GM12892 (cell line): ENCODE measurements around the gene PGAM2.

ENCODE experiments used
- DNase-seq: peaks from one replicate; pipeline ENCODE4 v3.0.0; 2011; ENCODE audit not compliant: insufficient read length
- FAIRE-seq: peaks from 2 replicates; lab custom pipeline; 2011; peaks lifted over from hg19 to GRCh38; lab: Jason Lieb, UNC
- POLR2A ChIP-seq: IDR thresholded peaks from 2 replicates; pipeline ENCODE4 v1.6.1; 2011; ENCODE audit warnings: low read depth, low read length, control low read depth
- POLR2AphosphoS5 ChIP-seq: IDR thresholded peaks from 2 replicates; pipeline ENCODE4 v1.6.1; 2011; ENCODE audit warnings: low read depth, low read length, control low read depth
- TAF1 ChIP-seq: IDR thresholded peaks from 2 replicates; pipeline ENCODE4 v1.6.1; 2011; ENCODE audit warnings: low read depth, mild to moderate bottlenecking, control low read depth, low read length, borderline replicate concordance

The PGAM2 gene

DNA sequence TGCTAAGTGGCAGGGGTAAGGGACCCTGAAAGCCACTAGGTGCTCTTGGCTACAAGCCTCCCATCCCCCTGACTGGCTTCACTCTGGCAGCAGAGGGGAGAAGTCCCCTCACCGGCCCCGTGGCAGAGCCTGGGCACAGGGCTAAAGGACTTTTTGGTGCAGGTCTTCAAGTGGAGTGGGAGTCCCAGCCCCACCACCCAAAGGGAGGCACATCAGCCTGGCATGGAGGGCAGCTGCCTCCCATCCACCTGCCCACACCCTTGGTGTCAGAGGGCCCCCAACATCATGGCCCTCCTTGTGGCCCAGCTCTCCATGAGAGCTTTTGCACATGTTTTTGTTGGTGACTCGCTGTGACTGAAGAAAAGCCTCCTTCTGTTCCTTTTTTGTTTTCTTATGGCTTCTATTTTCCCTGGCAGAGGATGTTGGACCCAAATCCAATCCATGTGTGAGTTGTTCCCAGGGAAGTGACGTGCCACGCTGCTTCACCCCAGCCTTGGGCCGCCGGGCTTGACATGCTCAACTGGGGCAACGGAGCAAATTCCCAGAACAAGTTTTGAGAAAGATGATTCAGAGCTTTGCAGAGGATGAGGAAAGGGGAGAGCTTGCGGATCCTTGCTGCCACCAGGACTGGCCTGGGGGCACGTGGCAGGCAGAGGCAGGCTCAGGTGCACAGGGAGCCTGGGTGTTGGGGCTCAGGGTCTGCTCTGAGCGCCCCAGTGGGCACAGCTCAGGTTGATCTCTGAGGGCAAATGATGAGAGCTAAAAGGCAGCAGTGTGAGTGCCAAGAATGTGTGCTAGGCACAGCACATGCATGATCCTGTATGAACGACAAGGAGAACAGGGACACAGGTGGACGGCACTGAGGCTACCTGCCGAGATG, 36.8 kb upstream of the PGAM2 start:
- FAIRE-seq (no peak), DNase-seq (no peak)
- TF ChIP-seq POLR2AphosphoS5 (no peak), TAF1 (no peak), POLR2A (no peak)

DNA sequence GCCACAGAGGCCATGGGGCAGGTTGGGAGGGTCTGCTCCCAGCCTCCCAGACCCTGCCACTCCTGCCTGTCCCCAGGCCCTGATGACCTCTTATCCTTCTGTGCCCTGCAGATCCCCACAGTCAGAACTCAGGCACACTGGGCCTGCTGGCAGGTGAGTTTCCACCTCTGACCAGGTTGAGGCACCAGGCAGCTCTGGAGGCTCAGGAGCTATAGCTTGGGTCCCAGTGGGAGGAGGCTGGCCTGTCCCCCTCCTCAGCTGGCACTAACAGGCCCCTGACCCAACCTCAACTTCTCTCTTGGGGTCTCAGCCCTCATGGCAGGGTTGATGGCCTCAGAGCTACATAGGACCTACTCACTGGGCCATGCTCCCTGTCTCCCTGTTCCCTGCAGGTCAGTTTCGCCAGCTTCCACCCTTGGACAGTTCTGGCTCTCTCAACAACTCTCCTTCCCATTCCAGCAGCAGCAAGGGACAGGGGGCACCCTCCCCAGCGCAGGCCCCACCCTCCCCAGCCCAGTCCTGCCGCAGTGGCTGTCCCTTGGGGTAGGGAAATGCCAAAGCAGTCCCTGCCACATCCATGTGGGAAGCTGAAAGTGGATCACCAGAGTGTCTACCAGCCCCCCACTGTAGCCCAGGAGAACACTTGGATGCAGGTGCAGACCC, 36.1 kb upstream of the PGAM2 start:
- TF ChIP-seq POLR2AphosphoS5, result no peak
- TF ChIP-seq POLR2A, result no peak
- TF ChIP-seq TAF1, result no peak
- DNase-seq, result no peak
- FAIRE-seq, result peak; percentile 38

DNA sequence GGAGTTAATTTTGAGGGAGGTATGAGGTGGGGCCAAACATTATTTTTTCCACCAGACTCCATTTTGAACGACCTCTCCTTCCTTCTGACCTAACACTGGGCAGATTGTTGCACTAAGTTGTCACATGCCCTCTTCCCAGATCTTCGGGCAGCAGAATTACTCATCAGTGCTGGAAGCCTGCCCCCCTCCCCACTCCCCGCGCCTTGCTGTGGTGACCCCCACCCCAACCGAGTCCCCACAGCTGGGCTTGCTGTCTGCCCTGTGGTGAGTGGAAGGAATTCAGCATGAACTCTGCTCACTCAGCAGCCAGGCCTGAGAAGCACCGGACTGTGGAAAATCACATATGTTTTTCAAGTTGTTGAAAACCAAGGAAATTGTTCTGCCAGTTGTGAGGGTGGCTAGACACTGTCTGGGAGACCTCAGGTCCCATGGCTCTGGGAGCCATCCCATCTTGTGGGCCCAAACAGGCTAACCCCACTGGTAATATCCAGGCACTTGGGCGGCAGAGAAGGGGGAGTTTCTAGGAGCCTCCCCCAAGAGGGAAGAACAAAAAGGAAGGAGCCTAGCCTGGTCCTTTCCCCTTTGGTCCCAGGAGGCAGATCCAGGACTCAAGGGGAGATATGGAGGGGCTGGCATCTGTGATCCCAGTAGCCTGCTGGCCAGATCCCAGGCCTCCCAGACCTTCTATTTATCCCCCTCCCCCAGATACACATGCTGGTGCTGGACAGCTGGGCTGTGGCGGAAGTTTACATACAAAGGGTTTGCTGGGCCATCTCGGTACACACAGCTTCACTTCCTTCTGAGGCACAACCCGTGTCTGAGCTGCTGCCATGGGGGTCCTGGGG, 35.3 kb upstream of the PGAM2 start:
- FAIRE-seq (no peak), DNase-seq (no peak)
- no peak for TF ChIP-seq TAF1
- TF ChIP-seq POLR2A, result no peak
- no peak for TF ChIP-seq POLR2AphosphoS5

DNA sequence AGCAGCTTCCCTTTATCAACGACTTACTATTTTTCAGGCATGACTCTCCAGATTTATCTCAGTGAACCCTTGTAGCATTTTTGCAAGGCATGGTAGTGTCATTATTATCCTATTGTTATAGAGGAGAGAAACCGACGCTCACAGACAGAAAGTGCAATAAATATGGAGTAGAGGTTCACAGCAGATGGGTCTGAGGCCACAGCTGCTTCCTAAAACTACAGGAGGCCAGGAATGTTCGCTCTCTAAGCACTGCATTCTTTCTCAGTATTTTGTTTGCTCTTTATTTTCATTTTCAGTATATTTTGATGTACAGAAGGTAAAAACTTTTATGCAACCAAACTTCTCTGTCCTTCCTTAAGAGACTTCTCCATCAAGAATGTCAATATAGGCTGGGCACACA, 34.3 kb upstream of the PGAM2 start:
- TF ChIP-seq POLR2A (no peak), POLR2AphosphoS5 (no peak), TAF1 (no peak)
- DNase-seq (no peak), FAIRE-seq (no peak)

DNA sequence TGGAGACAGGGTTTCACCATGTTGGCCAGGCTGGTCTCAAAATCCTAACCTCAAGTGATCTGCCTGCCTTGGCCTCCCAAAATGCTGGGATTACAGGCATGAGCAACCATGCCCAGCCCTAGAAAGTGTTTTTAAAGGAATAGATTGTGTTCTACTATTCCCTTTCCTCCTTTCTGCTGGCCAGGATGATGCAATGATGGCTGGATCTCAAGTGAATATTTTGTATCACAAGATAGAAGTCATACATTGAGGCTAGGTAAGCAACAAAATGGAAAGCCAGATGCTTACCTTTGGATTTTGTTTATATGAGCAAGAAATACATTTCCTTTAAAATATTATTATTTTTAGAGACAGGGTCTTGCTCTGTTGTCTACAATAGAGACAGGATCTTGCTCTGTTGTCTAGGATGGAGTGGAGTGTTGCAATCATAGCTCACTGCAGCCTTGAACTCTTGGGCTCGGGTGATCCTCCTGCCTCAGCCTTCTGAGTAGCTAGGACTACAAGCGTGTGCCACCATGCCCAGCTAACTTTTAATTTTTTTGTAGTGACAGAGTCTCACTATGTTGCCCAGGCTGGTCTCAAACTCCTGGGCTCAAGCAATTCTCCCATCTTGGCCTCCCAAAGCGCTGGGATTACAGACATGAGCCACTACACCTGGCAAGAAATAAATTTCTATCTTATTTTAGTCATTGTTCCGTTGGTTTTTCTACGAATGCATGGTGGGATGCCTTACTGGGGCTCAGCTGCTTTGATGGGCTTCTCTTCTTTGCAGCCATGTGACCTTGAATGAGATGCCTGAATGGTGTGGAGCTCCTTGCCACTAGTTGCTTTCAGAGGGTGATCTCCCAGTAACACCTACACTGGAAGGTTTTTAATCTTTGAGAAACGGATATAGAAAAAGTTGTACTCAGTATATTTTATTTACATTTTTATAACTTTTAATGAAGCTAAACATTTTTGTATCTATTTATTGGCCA, 33.0 kb upstream of the PGAM2 start:
- no peak for FAIRE-seq
- TF ChIP-seq POLR2AphosphoS5 (no peak), POLR2A (no peak), TAF1 (no peak)

DNA sequence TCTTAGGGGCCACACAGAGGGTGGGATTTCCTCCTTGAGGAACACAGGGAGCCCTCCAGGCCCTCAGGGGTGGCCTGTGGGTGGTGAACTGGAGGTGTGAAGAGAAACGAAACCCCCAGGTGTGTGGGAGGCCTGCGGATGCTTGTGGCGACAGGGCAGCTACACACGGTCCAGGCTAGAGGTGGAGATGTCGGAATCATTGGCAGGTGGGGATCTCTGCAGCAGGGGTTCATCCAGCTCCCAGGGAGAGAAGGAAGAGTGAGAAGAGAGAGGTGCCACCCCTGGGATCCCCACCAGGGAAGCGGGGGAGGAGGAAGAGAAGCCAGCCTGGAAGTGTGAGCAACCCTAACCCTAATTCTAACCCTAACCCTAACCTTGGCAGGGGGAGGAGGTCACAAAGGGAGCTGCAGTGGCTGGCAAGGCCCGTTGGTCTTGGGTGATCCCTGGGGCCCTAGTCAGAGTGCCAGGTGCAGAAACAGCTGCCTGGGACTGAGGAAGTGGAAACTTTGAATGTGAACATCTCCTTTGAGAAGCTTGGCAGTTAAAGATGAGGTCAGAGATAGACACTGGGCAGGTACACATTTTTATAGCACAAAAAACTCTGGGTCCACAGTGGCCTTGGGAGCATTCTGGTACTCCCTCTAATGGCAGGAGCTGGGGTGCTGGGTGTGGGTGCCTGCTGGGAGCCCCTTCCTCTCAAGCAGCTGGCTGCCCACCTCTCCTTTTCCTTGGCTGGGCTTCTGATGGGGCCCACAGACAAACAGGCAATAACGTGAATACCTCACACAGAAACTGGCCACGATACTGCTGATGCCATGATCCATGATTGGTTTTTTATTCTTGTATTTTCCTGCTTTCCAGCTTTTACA, 31.9 kb upstream of the PGAM2 start:
- no peak for DNase-seq
- FAIRE-seq, result peak; percentile 50
- no peak for TF ChIP-seq POLR2A
- TF ChIP-seq TAF1, result no peak
- TF ChIP-seq POLR2AphosphoS5, result no peak

More for the DNA sequence above, 33.0 kb upstream of the PGAM2 start:
- DNase-seq, result no peak

DNA sequence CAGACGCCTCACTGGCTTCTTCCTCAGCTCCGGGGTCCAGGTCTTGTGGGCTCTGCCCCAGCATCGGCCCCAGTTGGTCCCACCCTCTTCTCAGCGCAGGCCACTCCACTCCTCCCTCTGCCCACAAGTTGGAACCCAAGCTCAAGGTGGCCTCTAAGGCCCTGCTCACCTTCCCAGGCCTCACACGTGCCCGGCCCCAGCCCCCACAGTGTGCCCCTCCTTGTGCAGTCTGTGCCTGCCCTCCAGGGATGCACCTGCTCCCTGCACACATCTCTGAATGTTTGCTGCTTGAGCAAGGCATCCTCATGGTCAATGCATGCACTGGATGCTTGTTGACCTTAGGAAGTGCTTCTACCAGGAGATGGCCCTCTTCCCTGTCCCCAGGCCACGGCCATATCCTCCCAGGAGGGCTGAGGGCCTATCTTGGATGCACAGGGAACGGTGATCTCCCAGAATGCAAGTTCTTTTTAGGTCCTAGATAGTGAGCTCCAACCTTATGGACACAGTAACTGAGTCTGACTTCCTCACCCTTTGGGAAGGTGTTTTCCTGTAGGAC, 31.0 kb upstream of the PGAM2 start:
- TF ChIP-seq TAF1 (no peak), POLR2A (no peak), POLR2AphosphoS5 (no peak)
- DNase-seq (no peak), FAIRE-seq (peak; percentile 9)

DNA sequence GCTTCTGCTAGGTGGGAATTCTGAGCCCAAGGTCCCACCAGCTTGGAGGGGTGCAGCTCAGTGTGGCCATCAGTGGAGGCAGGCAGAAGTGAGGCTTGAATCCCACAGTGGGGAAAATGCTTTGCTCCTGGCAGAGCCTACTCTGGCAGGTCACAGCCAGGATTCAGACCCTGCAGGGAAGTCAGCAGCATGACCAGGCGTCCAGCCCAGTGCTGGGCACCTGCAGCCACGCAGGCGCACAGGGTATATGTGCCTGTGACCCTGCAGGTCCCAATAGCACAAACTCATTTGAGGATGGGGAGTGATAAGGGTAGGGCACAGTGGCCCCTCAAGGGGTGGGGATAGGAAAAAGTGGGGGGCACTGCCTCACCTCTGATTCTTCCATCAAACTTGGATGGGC, 30.4 kb upstream of the PGAM2 start:
- DNase-seq (no peak), FAIRE-seq (no peak)
- TF ChIP-seq POLR2AphosphoS5 (no peak), TAF1 (no peak), POLR2A (no peak)

DNA sequence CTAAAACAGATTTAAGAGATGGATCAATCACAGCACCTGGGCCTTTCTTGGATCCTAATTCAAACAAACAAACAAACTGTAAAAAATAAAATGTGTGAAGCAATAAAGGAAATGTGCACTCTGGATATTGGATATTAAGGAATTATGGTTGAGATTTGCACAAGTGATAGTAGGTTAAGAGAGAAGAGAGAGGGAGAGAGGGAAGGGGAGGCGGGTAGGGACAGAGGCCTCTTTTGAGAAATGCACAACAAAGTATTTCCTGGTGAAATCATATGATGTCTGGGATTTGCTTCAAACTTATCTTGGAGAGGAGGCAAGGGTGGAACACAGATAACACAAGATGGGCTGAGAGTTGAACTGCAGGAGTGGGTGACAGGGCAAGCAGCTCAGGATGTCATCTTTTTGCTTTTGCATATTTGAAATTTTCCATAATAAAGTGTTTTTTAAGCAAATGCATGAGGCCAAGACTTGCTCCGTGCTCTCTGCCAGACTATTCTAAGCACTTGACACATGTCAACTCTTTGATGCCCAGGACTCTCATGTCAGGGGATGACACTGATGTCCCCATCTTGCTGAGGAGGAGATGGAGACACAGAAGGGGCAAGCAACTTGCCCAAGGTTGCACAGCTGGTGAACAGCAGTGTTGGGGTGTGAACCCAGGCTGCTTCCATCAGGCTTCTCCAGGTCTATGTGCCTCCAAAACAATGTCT, 29.7 kb upstream of the PGAM2 start:
- DNase-seq (no peak), FAIRE-seq (no peak)
- TF ChIP-seq TAF1, result no peak
- TF ChIP-seq POLR2A, result no peak
- TF ChIP-seq POLR2AphosphoS5, result no peak
